Putamen (tissue), 1 donor: ENCODE measurements around the gene OR51B2.

ENCODE experiments used
- DNase-seq: peaks from one replicate; pipeline ENCODE4 v3.0.0-alpha.2; 2016; ENCODE audit warnings: low spot score

Gene OR51B2

DNA sequence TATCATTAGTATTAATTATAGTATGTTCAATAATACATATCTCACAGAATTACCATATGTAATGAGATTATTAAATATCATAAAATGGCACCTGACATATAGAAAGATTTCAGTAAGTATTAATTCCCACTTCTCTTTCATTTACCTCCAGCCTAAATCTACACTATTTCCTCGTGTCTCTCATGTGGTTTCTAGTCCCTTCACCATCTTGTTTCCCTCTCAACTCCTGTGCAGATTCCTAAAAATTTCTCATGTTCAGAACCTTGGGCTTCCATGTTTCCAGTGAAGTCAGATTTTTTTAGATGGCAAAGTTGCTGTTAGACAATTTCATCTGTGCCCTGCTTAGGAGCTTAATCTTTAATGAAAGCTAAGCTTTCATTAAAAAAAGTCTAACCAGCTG, 40.2 kb downstream of the OR51B2 start:
- DNase-seq: no peak

DNA sequence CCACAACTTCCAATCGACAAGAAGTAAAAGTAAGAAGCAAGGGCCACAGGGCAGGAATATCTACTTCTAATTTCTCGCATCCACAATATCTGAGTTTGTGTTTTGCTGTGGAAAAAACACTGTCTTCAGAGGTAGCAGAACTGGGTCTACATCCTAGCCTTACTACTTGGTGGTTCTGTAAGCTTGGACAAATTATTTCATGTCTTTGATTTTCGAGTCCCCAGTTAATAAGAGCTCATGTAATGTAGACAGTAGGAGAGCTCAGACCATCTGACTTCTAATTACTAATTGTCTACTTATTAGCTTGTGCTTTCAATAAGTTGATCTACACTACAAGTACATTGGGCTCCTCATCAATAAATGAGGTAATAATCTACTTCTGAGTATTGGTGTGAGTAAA, 41.0 kb downstream of the OR51B2 start:
- DNase-seq: no peak

DNA sequence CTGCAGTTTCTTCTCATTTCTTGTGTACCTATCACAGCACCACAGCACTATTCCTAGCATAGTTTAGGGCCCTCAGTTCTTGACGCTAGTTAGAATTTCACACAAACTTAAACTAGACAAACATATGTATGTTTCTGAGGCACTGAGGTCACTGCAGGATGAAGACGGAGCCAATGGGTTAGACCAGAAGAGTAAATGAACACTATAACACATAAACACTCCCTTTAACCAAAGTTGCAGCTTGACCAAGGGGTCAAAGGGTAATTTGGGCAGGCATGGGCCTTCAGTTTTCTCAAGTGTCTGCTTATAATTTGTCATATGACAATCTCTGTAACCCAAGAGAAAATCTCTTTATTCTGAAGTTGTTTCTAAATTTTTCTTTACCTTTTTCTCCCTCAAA, 41.5 kb downstream of the OR51B2 start:
- DNase-seq: no peak

DNA sequence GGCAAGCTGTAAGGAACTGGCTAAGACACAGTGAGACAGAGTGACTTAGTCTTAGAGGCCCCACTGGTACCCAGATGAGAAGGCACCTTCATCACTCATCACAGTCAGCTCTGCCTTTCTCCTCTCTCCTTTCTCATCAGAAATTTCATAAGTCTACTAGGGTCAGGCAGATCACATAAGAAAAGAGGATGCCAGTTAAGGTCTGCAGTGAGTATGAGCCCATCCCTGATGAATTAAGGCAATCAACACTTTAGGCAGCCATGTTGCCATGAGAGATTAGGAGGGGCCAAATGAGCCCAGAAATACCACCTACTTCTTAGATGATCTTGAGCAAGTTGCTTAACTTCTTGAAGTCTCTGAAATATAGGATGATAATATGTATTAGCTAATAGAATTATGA, 42.5 kb downstream of the OR51B2 start:
- DNase-seq: no peak

DNA sequence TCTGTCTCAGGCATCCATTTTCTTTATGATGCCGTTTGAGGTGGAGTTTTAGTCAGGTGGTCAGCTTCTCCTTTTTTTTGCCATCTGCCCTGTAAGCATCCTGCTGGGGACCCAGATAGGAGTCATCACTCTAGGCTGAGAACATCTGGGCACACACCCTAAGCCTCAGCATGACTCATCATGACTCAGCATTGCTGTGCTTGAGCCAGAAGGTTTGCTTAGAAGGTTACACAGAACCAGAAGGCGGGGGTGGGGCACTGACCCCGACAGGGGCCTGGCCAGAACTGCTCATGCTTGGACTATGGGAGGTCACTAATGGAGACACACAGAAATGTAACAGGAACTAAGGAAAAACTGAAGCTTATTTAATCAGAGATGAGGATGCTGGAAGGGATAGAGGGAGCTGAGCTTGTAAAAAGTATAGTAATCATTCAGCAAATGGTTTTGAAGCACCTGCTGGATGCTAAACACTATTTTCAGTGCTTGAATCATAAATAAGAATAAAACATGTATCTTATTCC, 43.5 kb downstream of the OR51B2 start:
- DNase-seq: no peak

DNA sequence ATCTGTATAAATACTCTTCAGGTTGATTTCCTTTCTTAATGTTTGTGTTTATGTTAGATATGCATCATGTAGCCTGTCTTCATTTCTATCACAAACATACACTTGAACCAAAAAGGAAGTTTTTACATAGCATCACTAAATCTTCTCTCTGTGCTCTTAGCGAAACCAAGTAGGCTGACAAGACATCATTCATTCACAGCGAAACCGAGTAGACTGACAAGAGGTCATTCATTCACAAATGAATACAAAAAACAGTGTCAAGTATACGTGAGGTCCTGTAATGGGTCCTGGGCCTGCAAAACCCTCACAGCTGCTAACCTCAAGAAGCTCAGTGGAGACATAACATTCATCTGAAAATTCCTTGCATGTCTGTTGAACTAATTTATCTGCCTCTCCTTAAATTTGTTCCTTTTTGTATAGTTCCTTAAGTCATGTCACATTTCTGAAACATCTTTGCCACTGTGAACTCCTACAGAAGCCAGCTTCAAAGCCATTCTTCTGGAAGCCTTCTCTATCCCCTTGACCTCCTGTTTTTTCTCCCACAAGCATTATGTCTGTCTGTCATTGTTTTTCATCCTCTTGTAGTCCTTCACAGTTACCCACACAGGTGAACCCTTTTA, 44.5 kb downstream of the OR51B2 start:
- no peak for DNase-seq

DNA sequence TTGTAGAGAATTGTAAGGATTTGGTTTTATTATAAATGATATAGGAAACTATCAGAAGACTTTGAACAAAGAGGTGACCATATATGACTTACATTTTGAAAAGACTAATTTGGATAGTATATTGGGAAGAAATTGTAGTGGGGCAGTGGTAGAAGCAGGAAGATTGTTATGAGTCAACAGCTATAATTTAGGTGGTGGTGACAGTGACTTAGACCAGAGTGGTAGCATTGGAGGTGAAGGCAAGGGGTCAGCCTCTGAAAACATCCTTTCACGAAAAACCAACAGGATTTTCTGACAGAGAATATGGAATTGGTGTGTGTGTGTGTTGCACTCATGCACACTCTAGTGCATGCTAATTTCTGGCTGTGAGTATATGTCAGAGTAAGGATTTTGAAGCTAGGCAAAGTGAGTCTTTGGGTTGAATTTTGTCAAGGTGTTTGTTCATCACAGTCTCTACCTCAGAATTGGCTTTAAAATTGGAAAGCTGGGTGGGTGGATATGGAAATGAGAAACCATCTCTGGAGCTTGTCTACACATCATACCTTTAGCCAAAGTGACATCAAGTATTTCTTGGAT, 46.2 kb downstream of the OR51B2 start:
- DNase-seq: no peak

DNA sequence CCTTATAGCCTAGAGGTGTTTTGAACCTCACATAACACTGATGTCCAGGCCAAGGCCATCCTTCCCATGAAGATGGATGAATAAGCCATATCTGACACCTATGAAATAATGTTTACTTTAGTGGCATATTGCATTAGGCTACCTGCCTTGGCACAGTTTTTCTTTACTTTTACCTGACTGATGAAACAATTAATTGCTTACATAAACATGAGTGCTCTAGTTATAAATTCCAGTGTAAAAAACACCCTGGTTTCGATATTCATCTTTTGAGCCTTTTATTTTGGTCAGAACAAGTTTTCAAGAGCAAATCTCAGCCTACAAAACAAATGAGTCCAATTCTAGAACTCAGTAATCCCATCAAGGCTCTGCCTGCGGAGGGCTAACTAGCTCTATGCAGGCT, 47.4 kb downstream of the OR51B2 start:
- DNase-seq: no peak

DNA sequence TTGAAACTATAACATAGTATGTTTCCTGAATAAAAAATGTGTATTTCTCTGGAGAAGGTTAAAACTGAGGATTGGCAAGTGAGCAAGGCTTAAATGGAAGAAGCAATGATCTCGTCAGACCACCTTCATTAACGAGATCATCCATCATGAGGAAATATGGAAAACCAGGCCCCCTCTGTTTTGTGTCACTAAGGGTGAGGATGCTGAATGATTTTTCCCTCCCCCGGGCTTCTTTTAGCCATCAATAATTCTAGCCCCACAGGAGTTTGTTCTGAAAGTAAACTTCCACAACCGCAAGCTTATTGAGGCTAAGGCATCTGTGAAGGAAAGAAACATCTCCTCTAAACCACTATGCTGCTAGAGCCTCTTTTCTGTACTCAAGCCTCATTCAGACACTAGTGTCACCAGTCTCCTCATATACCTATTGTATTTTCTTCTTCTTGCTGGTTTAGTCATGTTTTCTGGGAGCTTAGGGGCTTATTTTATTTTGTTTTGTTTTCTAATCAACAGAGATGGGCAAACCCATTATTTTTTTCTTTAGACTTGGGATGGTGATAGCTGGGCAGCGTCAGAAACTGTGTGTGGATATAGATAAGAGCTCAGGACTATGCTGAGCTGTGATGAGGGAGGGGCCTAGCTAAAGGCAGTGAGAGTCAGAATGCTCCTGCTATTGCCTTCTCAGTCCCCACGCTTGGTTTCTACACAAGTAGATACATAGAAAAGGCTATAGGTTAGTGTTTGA, 48.6 kb downstream of the OR51B2 start:
- DNase-seq: no peak

DNA sequence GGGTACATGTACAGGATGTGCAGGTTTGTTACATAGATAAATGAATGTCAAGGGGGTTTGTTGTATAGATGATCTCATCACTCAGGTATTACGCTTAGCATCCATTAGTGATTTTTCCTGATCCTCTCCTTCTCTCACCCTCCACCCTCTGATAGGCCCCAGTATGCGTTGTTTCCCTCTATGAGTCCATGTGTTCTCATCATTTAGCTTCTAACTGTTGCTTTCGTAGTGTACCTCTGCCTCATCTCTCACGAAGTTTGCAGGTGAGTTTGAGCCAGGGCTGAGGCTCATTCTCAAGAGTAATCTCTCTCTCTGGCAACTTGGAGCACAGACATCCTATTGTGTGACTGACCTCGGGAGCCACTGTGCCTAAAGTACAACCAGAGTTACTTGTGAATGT, 49.7 kb downstream of the OR51B2 start:
- no peak for DNase-seq
